Measurements from ENCODE around the gene TRAPPC10. TPM values are rescaled to one million over a fixed set of nuclear protein-coding genes. Genes with fewer than 3 reads are reported as not detected.

Gene TRAPPC10
- total RNA-seq, 4 donors from 2014 or later, result 20.9 to 31.9 (median 31.2) TPM

- 95 to 97% methylated on average over 4 of the region's 4 CpGs for WGBS, 2 donors
- no peak for DNase-seq (ENCODE audit: low spot score in 2 of 2)
- intact Hi-C loops (cut with DNase I; ENCODE audit: low total_unique reads), result no loop called here
- TF ChIP-seq POLR2A (IDR thresholded peaks at IDR 0.05), result no peak
- TF ChIP-seq, protein P1, sequence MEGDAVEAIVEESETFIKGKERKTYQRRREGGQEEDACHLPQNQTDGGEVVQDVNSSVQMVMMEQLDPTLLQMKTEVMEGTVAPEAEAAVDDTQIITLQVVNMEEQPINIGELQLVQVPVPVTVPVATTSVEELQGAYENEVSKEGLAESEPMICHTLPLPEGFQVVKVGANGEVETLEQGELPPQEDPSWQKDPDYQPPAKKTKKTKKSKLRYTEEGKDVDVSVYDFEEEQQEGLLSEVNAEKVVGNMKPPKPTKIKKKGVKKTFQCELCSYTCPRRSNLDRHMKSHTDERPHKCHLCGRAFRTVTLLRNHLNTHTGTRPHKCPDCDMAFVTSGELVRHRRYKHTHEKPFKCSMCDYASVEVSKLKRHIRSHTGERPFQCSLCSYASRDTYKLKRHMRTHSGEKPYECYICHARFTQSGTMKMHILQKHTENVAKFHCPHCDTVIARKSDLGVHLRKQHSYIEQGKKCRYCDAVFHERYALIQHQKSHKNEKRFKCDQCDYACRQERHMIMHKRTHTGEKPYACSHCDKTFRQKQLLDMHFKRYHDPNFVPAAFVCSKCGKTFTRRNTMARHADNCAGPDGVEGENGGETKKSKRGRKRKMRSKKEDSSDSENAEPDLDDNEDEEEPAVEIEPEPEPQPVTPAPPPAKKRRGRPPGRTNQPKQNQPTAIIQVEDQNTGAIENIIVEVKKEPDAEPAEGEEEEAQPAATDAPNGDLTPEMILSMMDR (IDR thresholded peaks at IDR 0.05), result no peak
- no peak overlapping the region for H3K4me3 ChIP-seq (ENCODE audit: low read depth, poor library complexity, severe bottlenecking)
These were observed 23.1 kb downstream of the TRAPPC10 start for GRCh38 chr21:44035244-44035643.

DNA sequence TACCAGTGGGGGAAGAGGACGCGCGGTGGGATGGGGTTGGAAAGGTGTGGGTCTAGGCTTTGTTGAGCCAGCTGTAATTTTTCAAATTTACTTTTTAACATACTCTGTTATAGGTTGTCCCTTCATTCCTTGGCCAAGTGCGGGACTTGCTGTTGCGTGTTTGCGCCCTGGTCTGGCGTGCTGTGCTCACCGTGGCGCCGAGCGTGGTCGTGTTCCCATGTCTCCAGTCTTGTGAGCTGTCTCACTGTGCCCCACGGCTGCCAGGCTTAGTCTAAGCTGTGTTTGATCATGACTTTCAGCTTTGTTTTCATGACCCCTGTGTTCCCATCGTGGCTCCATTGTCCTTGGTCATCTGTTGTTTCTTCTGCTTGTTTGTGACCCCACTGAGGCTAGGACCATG, 26.0 kb downstream of the TRAPPC10 start:
- intact Hi-C loops (cut with DNase I; ENCODE audit: low total_unique reads), result no loop called here
- TF ChIP-seq POLR2A (IDR thresholded peaks at IDR 0.05), result no peak
- TF ChIP-seq, protein P1 (IDR thresholded peaks at IDR 0.05), result no peak

DNA sequence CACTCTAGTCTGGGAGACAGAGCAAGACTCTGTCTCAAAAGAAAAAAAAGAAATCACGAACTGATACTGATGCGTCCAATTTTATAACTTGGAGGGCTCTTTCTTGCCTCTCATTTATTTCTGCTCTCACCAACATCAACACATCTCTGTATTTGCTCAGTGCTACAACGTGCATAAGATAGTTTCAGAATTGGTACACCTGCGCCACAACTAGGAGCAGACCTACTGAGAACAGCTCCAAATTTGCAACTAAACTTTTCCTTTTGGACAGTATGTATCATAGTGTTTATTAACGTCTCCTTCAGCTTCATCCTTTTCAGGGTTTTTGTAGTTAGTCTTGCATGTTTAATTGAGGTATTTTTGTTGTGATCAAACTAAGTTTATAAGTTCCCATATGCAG, 27.7 kb downstream of the TRAPPC10 start:
- DNase-seq (ENCODE audit: low spot score in 2 of 2), result no peak
- H3K4me3 ChIP-seq (ENCODE audit: low read depth, poor library complexity, severe bottlenecking), result no peak overlapping the region
- TF ChIP-seq, protein P1 (IDR thresholded peaks at IDR 0.05), result no peak
- no peak for TF ChIP-seq POLR2A (IDR thresholded peaks at IDR 0.05)
- intact Hi-C loops (cut with DNase I; ENCODE audit: low total_unique reads), result no loop called here
- WGBS, 2 donors, result 83 to 89% methylated on average over 5 of the region's 5 CpGs

More for the DNA sequence above, 26.0 kb downstream of the TRAPPC10 start:
- H3K4me3 ChIP-seq (ENCODE audit: low read depth, poor library complexity, severe bottlenecking), result no peak overlapping the region
- WGBS, 2 donors, result 95 to 96% methylated on average over 14 of the region's 14 CpGs
- DNase-seq (ENCODE audit: low spot score in 2 of 2), result no peak

DNA sequence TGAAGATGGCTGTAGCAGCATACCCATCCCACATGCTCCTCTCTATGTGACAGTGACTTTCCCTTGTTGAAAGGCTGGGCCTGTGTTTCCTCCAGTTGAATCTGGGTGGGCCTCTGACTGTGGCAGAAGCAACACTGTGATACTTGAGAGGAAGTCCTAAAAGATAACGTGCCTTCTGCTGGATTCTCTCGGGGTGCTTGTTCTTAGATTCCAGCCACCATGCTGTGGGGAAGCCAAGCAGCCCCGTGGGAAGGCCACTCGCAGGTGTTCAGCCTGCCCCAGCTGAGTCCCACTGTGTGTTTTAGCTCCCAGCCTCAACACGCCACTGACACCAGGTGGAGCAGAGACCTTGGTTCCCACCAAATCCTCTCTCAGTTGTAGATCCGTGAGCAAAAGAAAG, 31.5 kb downstream of the TRAPPC10 start:
- H3K4me3 ChIP-seq (ENCODE audit: low read depth, poor library complexity, severe bottlenecking), result no peak overlapping the region
- intact Hi-C loops (cut with DNase I; ENCODE audit: low total_unique reads), result no loop called here
- TF ChIP-seq, protein P1 (IDR thresholded peaks at IDR 0.05), result no peak
- TF ChIP-seq POLR2A (IDR thresholded peaks at IDR 0.05), result no peak
- no peak for DNase-seq (ENCODE audit: low spot score in 2 of 2)
- WGBS, 2 donors, result 90 to 93% methylated on average over 6 of the region's 6 CpGs

DNA sequence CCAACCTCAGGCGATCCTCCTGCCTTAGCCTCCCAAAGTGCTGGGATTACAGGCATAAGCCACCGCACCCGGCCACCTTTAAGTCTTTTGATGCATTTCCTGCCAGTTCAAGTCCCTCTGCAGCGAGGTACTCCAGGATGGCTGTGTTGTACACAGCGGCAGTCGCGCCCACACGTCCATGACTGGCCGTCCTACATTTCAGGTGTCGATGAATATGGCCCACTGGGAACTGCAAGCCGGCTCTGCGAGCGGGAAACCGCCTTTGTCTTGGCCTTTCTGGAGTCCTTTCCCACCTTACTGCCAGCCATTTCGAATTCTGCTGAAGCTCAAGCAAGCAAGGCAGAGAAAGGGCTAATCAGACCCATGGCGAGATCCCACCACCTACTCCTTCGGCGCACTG, 34.6 kb downstream of the TRAPPC10 start:
- no peak overlapping the region for H3K4me3 ChIP-seq (ENCODE audit: low read depth, poor library complexity, severe bottlenecking)
- DNase-seq (ENCODE audit: low spot score in 2 of 2), result no peak
- no peak for TF ChIP-seq POLR2A (IDR thresholded peaks at IDR 0.05)
- TF ChIP-seq, protein P1 (IDR thresholded peaks at IDR 0.05), result no peak
- 97 to 99% methylated on average over 18 of the region's 18 CpGs for WGBS, 2 donors
- intact Hi-C loops (cut with DNase I; ENCODE audit: low total_unique reads), result no loop called here

- H3K4me3 ChIP-seq (ENCODE audit: low read depth, poor library complexity, severe bottlenecking), result no peak overlapping the region
- 45 to 56% methylated on average over 7 of the region's 7 CpGs for WGBS, 2 donors
- DNase-seq (ENCODE audit: low spot score in 2 of 2), result peak in 1 of 2 donors; percentile 68
- intact Hi-C loops (cut with DNase I; ENCODE audit: low total_unique reads), result no loop called here
- TF ChIP-seq, protein P1 (IDR thresholded peaks at IDR 0.05), result no peak
- TF ChIP-seq POLR2A (IDR thresholded peaks at IDR 0.05), result no peak
These were observed 36.0 kb downstream of the TRAPPC10 start for GRCh38 chr21:44047996-44048560.

All from lower leg skin (tissue), 4 donors.